ENCODE measurements around the gene GSG1.

GSG1 gene

DNA sequence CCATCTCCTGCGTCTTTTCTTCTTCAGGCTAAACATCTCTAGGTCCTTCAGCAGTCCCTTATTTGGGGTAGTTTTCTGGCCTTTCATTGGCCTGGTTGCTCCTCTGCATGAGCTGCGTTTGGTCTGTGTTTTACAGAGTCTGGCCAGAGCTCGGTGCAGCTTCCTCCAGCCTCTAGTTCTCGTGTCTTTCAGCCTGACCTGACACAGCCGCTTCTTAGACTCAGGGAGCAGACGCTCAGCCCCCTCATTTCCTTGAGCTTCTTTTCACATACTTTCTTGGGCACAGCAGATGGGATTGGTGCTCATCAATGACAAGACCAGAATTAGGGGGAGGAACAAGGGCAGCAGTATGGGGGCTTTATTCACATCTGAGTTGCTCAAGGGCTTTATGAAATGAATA lies 13.6 kb upstream of the GSG1 start:
- DNase-seq: no peak

DNA sequence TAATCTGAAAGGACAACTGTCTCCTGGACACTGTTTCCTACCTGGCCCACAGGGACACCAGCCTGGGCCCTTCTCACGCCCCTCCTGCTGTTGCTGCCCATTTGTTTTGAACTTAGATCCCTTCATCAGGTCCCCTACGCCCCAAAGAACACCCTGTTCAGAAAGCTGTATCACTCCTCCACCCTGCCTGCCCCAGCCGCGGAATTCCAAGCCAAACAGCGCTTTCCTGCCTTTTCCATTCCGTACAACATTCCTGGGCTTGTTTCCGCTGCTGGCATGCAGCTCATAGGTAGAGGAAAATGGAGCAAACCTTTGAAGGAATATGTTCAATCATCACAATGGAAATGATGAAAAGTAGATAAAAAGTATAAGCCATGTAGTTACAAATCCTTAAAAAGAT lies 12.8 kb upstream of the GSG1 start:
- DNase-seq: no peak

DNA sequence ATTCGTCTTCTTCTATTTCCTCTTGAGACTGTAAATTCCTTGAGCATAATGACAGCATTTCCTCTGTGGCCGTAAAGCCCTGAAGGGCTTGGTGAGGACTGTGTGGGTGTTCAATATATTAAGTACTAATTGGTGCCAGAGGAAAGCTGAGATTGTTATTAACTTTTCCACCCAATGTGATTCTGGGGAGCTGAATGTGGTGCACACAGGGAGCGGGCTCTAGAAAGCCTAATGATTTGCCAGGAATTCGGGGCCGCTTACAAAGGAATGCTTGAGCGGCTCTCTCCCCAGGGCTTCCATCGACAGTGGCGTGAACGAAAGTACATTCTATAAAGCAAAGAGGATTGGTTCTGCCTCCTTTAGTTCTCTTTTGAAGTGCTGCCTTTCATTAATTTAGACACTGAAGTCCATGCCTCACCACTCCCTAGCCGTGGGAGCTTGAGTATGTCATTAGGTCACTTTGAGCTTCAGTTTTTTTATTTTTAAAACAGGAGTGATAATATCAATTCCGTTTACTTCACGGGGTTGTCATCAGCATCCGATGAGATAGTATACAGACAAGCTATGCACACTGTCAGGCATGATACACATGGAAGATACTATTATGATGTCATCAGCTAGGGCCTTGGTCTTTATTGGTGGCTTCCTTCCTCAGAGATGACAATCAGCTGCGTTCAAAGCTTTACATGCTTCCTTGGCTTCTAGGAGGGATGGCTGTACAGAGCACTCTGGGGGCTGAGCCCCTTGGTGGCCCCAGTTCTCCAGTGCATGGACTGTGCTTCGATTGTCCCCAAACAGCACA lies 11.0 kb upstream of the GSG1 start:
- no peak for DNase-seq

DNA sequence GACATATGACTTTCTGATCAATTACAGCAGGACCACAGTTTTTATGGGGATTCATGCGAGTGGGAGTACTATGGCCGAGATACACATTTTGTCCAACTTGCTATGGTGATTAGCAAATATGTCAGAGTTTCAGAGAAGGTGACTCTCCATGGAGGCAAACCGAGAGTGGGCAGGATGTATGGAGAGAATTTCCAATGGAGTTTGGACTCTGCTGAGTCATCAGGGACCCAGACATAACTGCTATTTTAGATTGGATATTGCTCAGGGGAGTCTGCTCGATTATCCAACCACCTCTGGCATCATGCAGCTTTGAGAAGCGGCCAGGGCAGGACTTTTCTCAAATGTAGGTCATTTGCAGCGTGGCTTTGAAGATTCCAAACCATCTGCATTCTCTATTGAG lies 9.5 kb upstream of the GSG1 start:
- DNase-seq: no peak

DNA sequence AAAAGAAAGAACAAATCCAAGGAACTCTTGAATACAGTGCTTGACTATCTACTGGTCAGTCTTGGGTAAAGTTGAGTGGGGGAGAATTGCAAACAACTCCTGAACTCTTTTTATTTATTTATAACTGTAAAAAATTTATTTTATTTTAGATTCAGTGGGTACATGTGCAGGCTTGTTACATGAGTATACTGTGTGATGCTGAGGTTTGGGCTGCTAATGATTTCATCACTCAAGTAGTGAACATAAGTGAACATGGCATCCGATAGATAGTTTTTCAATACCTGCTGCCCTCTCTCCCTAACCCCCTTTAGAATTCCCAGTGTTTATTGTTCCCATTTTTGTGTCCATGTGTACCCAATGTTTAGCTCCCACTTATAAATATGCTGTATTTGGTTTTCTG lies 3.2 kb upstream of the GSG1 start:
- DNase-seq: no peak

DNA sequence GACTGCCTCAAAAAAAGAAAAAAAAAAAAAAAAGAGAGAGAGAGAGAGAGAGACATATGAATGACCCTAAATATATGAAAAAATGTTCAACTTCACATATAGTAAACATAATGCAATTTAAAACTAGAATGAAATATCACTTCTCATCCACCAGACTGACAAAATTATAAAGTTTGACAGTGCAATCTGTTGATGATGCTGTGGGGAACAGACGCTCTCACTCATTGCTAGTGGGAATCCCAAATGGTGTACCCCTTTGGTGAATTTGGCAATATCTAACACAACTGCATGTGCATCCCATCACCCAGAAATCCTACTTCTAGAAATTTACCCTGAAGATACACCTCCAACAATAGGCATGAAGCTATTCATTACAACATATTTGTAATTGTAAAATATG lies 2.3 kb upstream of the GSG1 start:
- DNase-seq: no peak

DNA sequence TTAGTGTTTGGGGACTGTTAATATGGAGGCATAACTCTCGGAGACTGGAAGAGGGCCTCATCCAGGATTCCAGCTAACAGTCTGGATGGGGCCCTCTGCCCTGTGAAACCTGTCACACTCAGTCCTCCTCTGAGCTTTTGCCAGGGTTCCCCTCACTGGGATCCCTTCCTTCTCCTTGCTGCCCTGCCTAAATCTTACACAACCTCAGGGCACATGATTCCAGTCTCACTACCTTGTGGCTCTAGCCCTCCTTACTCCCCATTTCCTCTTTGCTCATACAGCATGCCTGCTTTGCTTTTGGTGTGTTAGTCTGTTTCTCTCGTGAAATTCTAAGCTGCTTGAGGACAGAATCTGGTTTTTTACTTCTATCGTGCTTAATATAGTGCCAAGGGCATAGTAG lies 942 bp upstream of the GSG1 start:
- no peak for DNase-seq

DNA sequence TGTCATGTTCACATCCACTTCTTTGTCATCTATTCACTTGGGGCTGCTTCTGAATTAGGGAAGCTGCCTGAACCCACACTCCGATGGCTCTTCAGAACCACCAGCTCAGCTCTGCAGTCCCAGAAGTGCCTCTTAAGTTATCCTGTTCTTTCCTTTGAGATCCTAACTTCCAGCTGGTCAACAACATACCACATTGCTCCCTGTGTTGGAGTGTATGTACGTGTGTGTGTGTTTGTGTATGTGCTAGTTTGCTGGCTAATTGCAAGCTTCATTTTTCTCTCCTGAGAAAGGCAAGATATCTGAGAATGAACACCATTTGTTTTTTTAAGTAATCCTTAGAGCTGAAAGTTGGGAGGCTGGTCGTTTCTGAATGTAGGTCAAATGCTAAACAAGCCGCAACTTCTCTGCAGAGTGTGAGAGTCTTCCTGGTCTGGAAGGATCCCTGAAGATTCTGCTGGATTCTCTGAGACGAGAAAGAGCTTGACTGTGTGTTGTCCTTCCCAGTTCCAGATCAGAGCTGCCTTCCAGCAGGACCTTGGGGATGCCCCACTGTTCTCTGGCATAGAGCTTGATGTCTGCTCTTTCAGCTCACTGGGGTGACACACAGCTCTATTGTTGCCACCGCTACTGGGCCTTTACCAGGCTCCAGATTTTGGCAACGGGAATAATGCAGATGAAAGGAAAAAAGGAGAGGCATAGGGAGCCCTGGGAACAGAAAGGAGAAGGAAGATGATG lies 839 bp downstream of the GSG1 start:
- DNase-seq: no peak

DNA sequence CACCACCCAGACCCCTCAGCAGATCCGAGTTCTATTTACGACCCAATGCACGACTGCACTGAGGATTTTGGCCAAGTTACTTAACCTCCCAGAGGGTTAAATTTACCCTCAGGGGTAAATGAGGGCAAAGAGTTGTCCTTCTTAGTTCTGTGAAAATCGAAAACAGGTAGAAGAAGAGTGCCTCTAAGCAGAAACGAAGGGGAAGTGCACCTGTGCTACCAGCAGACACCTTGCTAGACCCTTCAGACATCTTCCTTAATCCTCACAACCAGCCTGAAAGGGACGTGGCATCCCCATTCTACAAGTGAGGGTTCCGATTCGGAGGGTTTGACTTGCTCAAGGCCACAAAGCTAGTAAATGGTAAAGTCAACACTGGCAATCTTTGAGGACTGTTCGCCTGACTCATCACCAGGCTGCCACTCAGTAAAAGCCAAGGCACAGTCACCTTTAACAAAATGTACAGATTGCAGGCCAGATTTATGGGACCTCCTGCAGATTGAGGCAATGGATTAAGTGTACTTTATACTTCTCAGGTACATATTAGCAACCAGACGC lies 1.6 kb downstream of the GSG1 start:
- peak; percentile 36 for DNase-seq

DNA sequence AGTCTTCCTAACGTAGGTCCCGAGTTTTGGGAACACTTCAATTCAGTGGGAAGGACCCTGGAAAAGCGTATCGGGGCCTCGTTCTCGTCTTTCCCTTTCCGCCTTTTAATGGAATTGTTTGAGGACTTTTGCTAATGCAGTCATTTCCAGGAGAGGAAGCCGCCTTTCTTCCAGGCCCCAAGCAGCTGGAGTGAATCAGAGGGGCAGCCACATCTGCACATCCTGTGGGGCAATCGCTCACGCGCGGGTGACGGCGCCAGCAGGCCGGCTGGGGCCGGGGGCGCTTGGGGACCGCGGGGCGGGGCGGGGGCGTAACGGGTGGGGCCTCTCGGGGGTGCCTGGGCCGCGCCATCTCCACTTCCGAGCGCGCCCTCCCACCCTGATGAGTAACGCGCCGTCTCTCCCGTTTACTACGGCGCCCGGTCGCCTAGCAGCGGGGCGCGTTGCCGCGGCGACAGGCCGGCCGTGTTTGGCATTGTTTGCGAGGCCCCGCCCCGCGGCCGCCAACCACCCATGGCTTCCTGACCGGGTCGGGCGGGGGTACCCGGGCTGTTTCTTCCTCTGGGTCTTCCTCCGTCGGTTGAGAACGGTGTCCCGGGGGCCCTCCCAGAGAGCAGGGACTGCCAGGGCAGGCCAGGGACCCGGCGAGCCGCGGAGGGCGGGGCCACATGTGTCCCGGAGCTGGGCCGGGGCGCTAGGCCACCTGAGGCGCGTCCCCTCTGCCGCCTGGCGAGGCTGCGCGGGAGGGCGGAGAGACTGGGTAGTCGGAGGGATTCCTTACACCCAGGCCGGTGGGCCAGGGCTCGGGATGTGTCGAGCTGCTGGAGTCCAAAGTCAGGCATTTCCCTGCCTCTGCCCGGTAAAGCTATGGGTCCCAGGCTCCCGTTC lies 2.3 kb downstream of the GSG1 start:
- DNase-seq: peak; percentile 96

DNA sequence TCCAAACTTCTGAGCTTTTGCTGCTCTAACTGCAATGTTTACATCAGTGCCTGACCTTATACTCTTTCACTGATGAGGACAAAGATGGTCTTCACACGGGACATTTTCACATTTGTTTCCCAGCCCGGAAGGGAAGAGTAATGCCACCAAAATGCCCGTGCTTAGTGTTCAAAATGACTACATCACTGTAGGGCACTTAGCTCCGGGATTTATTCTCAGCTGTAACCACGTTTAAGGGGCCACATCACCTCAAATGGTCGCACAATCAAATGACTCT lies 2.9 kb downstream of the GSG1 start:
- no peak for DNase-seq

DNA sequence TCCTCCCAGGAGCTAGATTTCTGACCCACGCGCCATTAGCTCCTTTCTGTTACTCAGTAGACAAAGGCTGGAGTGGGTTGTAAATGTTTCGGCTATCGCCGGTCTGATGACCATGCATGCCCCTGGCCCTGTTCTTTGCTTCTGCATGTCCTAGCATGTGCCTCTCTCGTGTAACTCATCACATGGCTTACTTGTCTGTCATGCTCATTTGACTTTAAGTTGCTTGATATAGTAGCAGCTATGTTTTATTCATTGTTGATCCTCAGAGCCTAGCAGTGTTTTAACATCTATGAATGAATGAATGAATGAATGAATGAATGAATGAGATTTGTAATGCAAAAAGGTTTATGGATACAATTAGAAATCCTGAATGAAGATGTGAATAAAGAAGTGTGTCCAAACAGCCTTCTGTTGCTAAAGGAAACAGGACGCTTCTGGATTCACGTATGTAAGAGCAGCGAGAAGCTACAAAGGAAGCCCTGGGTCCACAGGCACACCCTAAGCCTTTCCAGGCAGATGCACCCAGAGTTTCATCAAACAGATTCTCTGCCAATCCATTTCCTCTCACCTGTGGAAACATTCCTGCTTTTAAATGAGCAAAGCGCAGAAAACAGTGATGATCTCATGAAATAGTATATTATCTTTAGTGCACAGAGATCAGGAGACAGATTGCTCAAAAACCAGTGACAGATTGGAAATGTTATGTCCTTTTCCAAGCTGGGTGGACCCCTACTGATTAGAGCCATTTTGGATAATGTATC lies 3.4 kb downstream of the GSG1 start:
- DNase-seq: no peak

DNA sequence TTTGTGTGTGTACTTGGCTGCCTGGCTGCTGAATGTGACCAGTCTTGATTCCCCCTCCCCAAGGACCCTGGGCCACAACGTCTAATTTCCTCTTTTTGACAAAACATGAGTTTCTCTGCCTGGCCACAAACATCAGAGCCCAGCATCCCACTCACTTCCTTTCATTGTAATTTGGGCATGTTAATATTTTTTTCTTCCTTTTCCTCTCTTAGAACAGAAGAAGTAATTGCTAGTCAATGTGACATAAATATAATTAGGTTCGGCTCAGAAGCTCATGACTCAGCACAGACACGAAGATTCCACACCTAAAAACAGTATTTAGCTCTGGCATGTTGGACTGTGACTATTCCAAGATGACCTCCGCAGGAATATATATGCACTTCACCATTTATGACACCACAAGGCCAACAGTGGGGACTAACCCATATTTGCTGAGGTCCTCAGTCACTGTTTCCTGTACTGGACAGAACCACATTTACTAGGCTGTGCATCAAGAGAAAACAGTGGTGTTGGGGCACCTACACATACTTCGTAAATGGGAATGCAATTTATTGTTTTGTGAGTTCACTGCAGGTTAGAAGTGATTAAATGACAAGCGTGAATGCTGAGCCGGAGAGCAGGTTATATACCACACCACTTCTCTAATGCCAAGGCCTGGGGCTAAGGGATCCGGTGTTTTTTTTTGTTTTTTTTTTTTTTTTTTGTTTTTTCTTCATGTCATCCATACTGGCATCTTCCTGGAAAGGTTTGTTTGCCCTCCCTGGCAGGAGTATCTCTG lies 4.2 kb downstream of the GSG1 start:
- DNase-seq: peak; percentile 17

DNA sequence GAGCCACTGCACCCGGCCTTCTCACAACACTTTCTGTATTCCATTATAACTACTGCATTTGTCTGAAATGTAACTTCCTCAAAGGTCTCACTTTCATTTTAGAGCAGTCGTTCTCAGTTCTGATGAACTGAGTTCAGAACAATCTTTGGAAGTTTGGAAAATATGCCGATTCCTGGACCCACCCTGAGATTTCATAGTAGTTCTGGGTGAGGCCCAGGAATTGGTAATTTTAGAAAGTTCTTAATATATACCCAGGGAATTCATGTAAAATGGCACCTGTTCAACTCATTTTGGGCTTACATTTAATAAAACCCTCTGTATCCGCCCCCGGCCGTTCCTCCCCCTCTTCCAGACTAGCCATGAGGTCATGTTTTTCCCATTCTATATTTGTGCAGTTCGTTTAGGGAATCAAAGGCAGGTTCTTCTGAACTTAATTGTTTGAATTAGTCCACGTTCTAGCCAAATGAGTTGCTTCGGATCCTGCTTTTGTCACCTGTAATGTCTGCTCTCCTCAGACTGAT lies 5.9 kb downstream of the GSG1 start:
- DNase-seq: no peak

DNA sequence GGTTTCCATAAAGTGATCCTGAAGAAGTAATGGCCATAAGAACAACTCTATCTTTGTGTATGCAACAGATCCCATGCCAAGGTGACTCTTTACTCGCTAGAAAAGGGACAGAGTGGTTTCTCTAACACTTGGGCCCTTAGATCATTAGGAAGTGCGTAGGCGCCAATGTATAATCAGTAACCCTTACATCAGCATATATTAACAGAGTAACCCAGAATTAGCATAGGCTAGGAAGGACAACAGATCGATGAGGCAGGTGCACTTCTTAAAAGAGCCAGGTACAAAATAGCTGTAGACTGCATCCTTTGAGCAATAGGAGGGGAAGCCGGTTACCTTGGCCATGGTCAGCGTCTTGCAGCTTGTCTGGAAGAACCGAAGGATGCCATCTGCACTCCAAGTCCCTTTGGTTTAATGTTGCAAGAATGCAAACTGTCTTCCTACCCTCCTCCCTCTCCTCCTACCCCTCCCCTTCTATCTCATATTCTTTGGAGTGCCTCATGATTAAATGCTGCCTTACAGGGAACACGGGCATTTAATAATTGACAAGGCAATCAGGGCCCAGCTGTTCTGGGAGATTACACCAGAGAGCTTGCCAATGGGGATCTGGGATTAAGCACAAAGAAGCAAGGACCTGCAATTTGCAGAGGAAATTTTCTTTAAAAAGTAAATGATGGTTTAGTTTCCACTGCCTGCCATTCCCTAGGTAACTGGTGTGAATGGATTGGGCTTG lies 8.0 kb downstream of the GSG1 start:
- no peak for DNase-seq

DNA sequence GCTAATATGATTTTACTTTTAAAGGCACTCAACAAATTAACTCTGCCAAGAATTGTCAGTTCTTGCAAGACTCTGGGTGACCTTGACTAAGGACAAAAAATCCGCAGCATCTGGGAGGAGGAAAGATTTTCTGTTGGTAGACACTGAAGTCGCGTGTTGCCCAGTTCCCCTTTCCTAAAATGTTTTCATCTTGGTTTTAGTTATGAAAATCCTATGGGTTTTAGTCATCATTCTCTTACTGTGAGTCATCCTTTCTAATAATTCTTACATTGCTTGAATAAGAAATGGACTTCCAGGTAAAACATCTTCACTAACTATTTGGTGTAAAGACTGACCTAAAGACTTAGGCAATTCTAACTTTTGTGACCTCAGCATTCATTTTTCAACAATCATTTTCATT lies 9.1 kb downstream of the GSG1 start:
- DNase-seq: no peak

DNA sequence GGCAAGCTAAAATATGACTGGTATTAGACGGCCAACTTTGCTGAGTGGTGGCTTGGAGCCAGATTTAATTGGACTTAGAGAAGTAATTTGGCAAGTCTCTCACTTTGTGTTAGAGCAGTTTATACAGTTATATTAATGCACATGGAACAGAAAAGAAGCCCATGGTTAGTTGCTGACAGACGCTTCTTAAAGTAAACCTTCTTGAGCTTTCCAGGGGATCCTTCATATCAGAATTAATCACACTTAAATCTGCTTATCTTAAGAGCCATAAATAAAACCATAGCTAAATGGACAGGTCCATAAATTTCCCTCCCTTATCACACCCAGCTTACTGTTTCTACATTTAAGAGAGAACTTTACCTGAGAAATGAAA lies 9.6 kb downstream of the GSG1 start:
- DNase-seq: no peak

DNA sequence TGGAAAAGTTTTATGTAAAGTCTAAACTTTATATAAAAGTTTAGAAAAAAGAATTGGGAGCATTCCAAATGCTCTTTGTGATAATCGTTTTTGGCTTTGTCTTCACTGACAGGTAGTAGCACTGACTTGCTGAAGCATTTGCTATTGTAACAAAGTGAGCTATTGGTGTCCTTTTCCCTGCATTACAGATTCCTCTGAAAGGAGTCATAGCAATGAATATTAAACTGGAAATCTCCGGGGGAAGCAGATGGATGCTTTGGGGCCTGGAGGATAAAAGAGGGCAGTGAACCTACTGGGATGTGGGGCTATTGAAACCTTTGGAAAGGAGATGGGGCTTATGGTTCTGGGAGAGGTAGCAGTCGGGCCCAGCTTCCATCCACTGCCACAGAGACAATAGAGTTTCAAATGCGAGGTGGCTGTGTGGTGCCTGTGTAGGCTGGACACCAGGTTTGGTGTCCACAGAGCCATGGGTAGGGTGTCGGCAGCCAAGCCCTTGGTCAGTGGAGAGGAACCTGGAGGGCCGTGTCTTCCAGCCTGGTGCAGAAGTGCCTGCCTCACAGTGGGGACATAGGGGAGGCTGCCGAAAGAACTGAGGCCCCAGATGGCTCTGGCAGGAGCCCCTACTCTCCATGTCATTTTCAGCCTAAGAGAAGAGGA lies 10.1 kb downstream of the GSG1 start:
- no peak for DNase-seq

DNA sequence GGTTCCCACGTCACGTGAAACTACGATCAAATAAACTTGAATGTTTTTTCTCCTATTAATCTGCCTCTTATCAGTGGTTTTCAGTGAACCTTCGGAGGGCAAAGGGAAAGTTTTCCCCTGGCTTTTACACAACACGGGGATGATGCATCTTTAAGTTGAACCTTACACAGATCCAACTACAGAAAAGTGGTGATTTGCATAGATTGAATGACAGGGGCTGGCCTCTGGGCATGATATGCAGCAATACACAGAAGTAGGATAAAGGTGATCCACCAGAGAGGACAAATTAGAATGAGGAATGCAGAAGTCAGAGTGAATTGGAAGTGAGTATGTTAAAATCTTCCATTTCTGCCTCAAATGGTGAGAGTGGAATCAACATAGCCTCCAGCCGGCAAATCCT lies 11.6 kb downstream of the GSG1 start:
- DNase-seq: no peak

DNA sequence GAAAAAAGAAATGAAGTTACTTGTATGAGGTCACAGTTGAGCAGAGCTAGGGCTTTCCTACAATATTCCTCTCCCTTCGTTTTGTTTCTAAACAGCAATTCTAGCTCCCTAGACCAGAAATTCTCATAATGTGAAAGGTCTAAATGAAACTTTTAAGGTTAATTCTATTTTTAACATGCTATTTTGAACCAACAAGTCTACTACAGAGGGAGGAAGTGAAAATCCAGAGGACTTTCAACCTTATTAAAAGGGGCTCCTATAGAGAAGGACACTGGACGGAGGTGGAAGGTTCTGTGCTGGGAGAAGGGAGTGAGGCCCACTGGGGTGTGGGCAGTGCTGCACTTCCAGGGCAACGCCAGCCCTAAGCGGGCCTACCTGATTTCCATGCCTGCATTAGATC lies 13.4 kb downstream of the GSG1 start:
- no peak for DNase-seq

DNA sequence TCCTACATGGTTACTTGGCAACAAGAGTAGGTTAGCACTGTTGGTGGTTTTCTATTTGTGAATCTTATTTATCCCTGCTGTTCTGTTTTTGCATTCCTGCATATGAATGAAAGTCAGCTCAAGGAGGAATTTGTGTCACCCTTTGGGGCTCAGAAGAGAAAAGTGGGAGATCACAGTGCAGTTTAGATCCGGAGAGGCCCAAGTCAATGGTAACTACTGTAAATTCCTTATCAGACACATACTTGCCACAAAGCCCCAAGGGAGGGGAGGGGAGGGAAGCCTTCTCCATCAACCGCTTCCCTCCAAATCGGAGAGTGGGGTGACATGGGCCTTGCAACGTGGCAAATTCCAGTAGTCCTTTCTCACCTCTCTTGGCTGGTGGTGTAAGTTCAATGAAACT lies 15.0 kb downstream of the GSG1 start:
- DNase-seq: no peak

Data from CD4-positive, alpha-beta T cell treated with Interleukin-12 subunit alpha and Interleukin-12 subunit beta, for 1 hour (primary cell).